Loucy (cell line): ENCODE measurements around the gene ZNF14.

ENCODE experiments used
- H2AFZ ChIP-seq: fragments of 200-600 bp; sonication (generic); 2 replicates; pipeline ENCODE4 v1.6.0; 2016; ENCODE audit warnings: antibody characterized with exemption, mild to moderate bottlenecking, low read length, moderate library complexity
- H3F3A ChIP-seq: fragments of 200-600 bp; 2 replicates; pipeline ENCODE4 v1.6.0; 2016; ENCODE audit warnings: antibody characterized with exemption, low read depth, mild to moderate bottlenecking
- H3K27me3 ChIP-seq: fragments of 200-600 bp; sonication (generic); 2 replicates; pipeline ENCODE4 v1.6.1; 2014; ENCODE audit warnings: low read length, mild to moderate bottlenecking; ENCODE audit not compliant: insufficient read depth, poor library complexity, severe bottlenecking
- H3K36me3 ChIP-seq: fragments of 200-600 bp; sonication (generic); 2 replicates; pipeline ENCODE4 v1.6.1; 2016; ENCODE audit warnings: low read length; ENCODE audit not compliant: insufficient read depth
- H3K4me1 ChIP-seq: fragments of 200-600 bp; sonication (generic); 2 replicates; pipeline ENCODE4 v1.5.1; 2014; ENCODE audit warnings: low read length, mild to moderate bottlenecking; ENCODE audit not compliant: insufficient read depth, poor library complexity, severe bottlenecking
- H3K4me2 ChIP-seq: fragments of 200-600 bp; sonication (generic); 2 replicates; pipeline ENCODE4 v1.6.0; 2014; ENCODE audit warnings: antibody characterized with exemption, low read length, low read depth, mild to moderate bottlenecking; ENCODE audit not compliant: poor library complexity, severe bottlenecking
- H3K4me3 ChIP-seq: fragments of 200-600 bp; sonication (generic); 2 replicates; pipeline ENCODE4 v1.5.1; 2014; ENCODE audit warnings: low read length, mild to moderate bottlenecking, mixed read lengths; ENCODE audit not compliant: poor library complexity, severe bottlenecking
- H3K79me2 ChIP-seq: fragments of 200-600 bp; sonication (generic); 2 replicates; pipeline ENCODE4 v1.6.1; 2014; ENCODE audit warnings: low read length; ENCODE audit not compliant: insufficient read depth
- H3K9ac ChIP-seq: fragments of 200-600 bp; sonication (generic); 2 replicates; pipeline ENCODE4 v1.6.0; 2014; ENCODE audit warnings: mild to moderate bottlenecking, low read depth, low read length, moderate library complexity; ENCODE audit not compliant: poor library complexity, severe bottlenecking
- H3K9me2 ChIP-seq: fragments of 200-600 bp; sonication (generic); replicated peaks from 2 replicates; pipeline ENCODE4 v1.6.1; 2016; ENCODE audit warnings: low read depth, low read length, mixed read lengths
- H3K9me3 ChIP-seq: fragments of 200-600 bp; sonication (generic); 2 replicates; pipeline ENCODE4 v1.6.1; 2014; ENCODE audit warnings: mild to moderate bottlenecking, antibody characterized with exemption, low read length, low read depth; ENCODE audit not compliant: insufficient read depth
- H4K20me1 ChIP-seq: fragments of 200-600 bp; sonication (generic); 2 replicates; pipeline ENCODE4 v1.6.0; 2014; ENCODE audit warnings: antibody characterized with exemption, low read length, mild to moderate bottlenecking; ENCODE audit not compliant: insufficient read depth, poor library complexity, severe bottlenecking
- CTCF ChIP-seq: fragments of 200-600 bp; sonication (generic); conservative IDR thresholded peaks from 2 replicates; pipeline ENCODE4 v1.5.1; 2014; ENCODE audit warnings: mild to moderate bottlenecking, antibody characterized with exemption, low read length
- EZH2phosphoT487 ChIP-seq: fragments of 200-600 bp; IDR thresholded peaks from 2 replicates; pipeline ENCODE4 v1.6.1; 2018; ENCODE audit warnings: antibody characterized with exemption, mild to moderate bottlenecking, moderate library complexity, borderline replicate concordance

The ZNF14 gene

GRCh38 chr19:19742773-19743172 is 9.9 kb upstream of the ZNF14 start:
- peaks cover 11% of the 10 kb centered on the region; the same call in 1 of the 2 replicates for H3K9me3 ChIP-seq
- no peak overlapping the region for H3K9ac ChIP-seq
- no peak overlapping the region for H3K4me2 ChIP-seq
- no peak overlapping the region for H3K4me3 ChIP-seq
- no peaks in the 10 kb centered on the region for H3K4me1 ChIP-seq
- H4K20me1 ChIP-seq = no peaks in the 10 kb centered on the region
- TF ChIP-seq EZH2phosphoT487 (no peak), CTCF (no peak)
- no peak overlapping the region for H2AFZ ChIP-seq
- H3K36me3 ChIP-seq = no peaks in the 10 kb centered on the region
- no peaks in the 10 kb centered on the region for H3K27me3 ChIP-seq
- H3K79me2 ChIP-seq = no peaks in the 10 kb centered on the region
- H3F3A ChIP-seq = no peaks in the 10 kb centered on the region
- H3K9me2 ChIP-seq = no peaks in the 10 kb centered on the region

DNA sequence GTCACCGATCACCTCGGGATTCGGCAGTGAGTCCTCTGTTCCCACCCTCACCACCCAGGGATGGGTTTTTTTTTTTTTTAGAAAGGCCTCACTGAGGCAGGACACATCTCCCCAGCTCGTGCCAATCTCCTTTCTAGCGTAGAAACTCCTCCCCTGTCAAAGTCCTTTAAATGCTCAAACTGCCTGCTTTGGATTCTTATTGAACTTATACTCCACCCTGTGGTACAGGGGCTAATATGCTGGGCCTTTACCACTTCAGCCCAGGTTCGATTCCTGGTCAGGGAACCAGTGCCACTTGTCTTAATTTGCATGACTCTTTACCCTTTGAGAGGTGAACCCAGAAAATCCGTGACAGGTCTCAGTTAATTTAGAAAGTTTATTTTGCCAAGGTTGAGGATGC is 8.3 kb upstream of the ZNF14 start:
- H3K9me3 ChIP-seq = peaks cover 5% of the 10 kb centered on the region; the same call in 1 of the 2 replicates
- H3K4me3 ChIP-seq = no peak overlapping the region
- H3K9me2 ChIP-seq = no peaks in the 10 kb centered on the region
- no peak overlapping the region for H3K4me2 ChIP-seq
- H3K36me3 ChIP-seq = no peaks in the 10 kb centered on the region
- no peak overlapping the region for H3K9ac ChIP-seq
- no peaks in the 10 kb centered on the region for H3K4me1 ChIP-seq
- no peaks in the 10 kb centered on the region for H3F3A ChIP-seq
- H3K79me2 ChIP-seq = no peaks in the 10 kb centered on the region
- no peak for TF ChIP-seq CTCF
- no peak for TF ChIP-seq EZH2phosphoT487
- H3K27me3 ChIP-seq = no peaks in the 10 kb centered on the region
- H2AFZ ChIP-seq = no peak overlapping the region
- no peaks in the 10 kb centered on the region for H4K20me1 ChIP-seq

DNA sequence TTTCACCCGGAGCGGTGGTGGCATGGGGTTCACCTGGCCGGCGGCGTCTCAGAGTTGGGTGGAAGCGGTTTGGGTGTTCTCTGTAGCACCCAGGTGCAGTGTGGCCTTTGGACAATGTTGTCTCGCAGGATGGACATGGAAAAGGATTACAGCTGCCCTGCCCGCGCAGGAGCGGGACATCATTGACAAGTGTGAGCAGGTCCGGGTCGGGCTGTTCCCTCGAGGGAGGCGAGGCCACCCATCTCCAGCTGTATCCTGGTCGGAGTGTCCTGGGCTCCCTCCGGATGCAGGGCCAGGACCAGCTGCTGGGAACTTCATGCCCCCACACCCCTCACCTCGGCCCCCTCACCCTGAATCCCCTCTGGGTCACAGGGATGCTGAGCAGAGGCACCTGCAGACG is 7.8 kb upstream of the ZNF14 start:
- Histone ChIP-seq H3K9ac (no peak overlapping the region), H3K27me3 (no peaks in the 10 kb centered on the region), H3K9me3 (peaks cover 5% of the 10 kb centered on the region; the same call in 1 of the 2 replicates), H3K9me2 (no peaks in the 10 kb centered on the region), H3K4me2 (no peak overlapping the region), H3K79me2 (no peaks in the 10 kb centered on the region), H3K4me3 (no peak overlapping the region), H3F3A (no peaks in the 10 kb centered on the region), H3K36me3 (no peaks in the 10 kb centered on the region), H3K4me1 (no peaks in the 10 kb centered on the region), H4K20me1 (no peaks in the 10 kb centered on the region), H2AFZ (no peak overlapping the region)
- no peak for TF ChIP-seq CTCF
- no peak for TF ChIP-seq EZH2phosphoT487
